Activated CD8-positive, alpha-beta memory T cell treated with anti-CD3 and anti-CD28 coated beads for 48 hours (primary cell): ENCODE data around the gene FGD3.

Source experiments
- DNase-seq, 3 experiments: peaks; one replicate each; pipeline ENCODE4 v3.0.0-alpha.2; 2020; ENCODE audit warnings: low read depth in 2 of 3, low spot score in 2 of 3

Gene FGD3

DNA sequence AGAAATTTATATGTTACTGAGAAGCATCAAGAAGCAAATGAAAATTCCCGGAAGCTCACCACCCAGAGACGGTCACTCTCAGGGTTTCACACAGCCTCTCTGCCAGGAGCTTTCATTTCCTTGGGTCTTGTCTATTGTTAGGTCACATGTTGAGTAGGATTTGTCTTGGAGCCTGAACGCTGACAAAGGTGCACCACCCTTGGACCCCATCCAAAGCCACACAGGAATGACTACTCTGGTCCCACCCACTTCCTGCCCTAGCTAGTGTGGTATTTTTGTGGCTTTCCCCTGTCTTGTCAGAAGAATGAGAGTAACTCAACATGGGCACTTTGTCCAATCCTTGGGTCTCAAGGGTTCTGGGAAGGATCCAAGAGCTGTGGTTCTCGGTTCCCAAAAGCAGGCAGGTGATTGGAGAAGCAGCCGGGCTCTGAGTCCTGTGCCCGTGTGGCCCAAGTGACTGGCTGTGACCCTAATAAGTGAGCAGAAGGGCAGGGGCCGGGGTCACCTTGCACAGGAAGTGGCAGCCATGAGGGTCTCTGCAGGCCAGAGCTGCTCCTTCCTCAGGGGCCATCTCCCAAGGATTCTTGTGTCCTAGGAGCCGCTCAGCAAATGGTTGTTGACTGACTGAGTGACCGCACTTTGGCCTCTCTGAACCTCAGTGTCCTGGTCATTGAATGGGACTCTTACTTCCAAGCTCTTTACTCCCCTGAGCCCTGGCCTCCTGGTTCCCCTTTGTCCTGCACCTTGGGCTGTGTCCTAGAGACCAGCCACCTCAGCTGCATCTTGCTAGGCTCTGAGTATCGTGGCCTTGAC lies 6.9 kb downstream of the FGD3 start:
- DNase-seq = peak in 2 of 3 experiments; percentile 48 to 60

DNA sequence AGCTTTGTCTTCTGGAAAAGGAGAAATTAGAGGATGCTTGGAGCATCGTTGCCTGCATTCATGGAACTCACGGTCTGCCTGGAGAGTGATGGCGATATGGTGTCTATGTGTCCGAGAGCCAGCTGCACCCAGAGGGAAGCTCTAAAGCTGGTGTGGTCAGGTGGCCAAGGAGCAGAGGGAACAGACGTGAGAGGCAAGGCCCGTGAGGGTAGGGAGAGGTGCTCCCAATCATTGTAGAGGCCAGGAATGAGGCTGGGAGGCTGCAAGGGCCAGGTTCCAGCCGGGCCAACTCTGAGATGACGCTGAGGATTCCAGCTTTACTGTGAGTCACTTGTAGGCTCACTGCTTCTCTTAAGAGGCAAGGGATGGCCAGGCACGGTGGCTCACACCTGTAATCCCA lies 7.6 kb downstream of the FGD3 start:
- no peak for DNase-seq

DNA sequence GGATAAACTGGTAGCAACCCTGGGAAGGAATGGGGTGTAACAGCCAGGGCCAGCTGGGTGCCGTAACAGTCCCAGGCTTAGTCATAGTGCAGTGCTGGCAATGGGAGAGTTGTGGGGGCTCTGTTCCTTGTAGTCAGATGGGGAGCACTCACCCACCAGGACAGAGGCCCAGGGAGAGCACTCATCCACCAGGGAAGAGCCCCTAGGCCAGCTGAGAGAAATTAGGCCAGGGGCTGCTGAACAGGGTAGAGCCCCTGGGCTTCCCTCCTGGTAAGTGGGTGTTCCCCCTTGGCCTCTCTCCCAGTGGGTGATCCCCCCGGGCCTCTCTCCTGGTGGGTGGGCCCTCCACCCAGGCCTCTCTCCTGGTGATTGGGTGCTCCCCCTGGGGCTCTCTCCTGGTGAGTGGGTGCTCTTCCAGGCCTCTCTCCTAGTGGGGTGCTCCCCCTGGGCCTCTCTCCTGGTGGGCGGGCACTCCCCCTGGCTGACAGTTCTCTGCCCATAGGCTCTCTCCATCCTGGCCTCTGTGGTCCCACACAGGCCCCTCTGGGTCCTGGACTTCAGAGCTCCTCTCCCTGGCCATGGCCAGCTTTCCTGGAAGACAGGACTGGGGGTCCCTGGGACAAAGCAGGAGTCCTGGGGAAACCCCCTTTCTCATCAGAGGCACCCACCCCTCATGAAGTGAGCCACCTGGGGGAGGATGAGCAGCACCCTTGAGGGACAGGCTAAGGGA lies 13.4 kb downstream of the FGD3 start:
- no peak for DNase-seq

DNA sequence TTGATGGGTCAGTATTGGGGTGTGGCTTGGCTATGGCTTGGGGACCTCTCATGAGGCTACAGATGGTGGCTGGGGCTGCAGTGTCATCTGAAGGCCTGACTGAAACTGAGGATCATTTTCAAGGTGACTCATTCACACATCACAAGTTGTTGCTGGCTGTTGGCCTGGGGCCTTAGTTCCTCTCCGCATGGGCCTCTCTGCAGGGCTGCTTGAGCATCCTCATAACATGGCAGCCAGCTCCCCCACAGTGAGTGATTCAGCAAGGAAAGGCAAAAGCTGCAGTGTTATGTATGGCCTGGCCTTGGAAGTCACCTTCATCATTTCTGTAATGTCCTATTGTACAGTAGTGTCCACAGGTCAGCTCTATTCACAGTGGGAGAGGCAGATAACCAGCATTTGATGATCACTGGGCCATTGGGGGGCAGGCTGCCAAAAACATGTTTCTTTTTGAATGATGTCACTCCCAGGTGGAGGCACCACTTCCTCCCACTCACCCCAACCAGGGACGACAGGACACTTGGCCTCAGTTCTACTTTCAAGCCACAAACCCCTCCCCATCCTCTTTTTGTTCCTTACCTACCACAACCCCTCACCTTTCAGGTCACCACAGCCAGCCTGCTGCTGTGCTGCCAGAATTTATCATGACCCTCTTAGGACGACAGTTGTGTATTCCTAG lies 14.4 kb downstream of the FGD3 start:
- no peak for DNase-seq

DNA sequence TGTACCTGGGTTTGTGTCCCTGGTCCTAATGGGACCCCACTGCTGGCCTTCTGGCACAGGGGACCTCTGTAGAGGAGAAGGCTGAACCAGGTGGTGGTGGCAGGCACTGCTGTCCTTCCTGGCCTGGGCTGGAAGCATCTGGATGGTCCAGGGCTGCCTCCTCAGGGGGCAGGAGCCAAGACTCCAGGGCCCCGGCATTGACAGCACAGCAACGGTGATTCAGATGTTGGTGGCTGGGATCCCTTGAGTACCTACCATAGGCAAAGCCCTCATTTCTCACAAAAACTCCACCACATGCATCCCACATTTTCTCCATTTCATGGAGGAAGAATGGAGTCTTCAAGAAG lies 15.0 kb downstream of the FGD3 start:
- no peak for DNase-seq

DNA sequence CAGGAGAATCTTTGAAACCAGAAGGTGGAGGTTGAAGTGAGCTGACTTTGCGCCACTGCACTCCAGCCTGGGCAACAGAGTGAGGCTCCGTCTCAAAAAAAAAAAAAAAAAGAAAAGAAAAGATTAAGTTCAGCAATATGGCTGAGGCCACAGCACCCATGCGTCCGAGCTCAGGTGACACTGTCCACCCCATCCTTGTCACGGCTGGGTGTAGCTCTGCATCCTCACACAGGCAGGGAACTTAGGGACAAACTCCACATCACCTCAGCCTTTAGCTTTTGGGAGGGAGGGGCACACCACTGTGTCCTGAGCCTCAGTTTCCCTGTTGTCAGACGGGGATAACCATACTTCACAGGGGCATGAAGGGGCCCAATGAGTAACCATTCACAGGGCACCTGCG lies 15.5 kb downstream of the FGD3 start:
- no peak for DNase-seq

DNA sequence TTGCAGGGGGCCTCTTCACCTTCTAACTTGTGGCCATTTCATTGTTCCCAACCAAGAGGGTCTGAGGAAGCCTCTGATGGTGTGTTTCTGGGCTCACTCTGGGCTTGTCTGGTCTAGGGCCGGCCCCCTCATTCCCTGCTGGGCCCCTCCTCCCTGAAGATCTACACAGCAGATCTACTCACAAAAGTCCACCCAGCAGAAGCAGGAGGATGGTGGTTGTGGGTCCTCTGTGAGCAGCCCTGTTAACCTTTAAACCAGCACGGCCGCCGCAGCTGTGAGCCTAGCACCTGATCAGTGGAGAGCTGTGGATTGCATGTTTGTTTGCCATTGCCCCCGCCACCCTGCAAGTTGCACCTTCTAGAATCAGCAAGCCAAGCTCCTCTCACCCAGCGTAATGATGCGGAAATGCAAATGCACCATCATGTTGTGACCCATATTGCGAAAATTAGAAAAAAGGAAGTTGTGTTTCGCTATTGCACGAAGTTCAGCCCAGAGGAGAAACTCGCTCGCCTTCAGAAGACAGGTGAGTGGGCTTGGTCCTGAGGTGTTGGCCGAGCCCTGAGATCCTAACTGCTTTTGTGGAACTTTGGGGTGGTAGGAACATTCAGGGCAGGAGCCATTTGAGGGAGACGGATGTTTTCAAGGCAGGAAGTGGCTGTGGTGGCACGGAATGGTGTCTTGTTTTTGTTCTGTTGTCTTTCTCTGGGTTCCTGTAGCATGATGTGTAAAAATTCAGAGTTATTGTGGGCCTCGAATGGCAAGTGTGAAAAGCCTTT lies 16.7 kb downstream of the FGD3 start:
- DNase-seq = peak in 2 of 3 experiments; percentile 40 to 51

DNA sequence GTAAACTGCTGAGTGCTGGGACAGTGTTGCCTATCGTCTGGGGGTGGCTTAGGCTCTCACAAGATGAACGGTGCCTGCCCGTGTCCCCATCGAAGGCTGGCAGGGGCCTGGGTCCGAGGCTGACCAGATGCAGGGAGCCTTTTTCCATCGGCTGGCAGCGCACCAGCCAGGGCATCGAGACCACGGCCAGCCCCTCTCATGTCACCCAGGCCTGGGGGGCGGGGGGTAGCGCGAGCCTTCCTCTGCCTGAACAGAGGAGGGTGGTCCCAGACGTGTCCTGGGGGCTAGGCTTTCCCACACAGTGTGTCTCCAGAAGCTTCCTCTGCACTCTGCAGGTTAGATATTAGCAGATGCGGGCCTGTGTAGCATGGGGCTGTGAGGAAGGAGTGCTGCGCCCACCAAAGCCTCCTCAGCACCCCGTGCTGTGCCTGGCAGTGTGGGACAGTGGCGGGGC lies 17.3 kb downstream of the FGD3 start:
- DNase-seq = no peak

DNA sequence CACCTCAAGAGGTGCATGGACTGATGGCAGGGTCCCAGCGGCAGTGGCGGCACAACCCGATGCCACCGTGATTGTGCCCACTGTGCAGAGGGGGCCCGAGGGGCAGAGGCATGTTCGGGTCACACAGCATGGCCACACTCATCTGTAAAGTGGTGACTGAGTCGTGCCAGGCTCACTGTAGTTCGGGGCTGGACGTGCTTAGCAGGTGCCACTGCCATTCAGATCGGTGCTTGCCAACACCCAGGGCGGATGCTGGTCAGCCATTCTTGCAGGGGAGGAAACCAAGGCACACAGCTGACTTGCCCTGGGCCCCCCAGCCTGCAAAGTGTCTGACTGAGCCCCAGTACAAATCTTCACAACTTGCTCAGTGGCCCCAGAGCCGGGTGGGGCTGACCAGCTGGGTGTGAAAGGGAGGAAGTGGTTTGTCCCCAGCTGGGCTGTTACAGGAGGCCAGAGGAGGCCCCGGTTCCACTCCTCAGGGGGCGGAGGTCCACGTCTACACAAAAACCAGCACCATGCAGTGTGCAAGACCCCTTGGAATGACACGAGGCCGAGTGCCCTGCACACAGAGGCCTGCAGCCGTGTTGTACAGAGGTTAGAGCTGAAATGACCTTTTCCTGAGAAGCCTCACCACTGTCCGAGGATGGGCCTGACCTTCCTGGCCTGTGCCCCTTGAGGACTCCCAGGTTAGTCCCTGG lies 17.9 kb downstream of the FGD3 start:
- no peak for DNase-seq

DNA sequence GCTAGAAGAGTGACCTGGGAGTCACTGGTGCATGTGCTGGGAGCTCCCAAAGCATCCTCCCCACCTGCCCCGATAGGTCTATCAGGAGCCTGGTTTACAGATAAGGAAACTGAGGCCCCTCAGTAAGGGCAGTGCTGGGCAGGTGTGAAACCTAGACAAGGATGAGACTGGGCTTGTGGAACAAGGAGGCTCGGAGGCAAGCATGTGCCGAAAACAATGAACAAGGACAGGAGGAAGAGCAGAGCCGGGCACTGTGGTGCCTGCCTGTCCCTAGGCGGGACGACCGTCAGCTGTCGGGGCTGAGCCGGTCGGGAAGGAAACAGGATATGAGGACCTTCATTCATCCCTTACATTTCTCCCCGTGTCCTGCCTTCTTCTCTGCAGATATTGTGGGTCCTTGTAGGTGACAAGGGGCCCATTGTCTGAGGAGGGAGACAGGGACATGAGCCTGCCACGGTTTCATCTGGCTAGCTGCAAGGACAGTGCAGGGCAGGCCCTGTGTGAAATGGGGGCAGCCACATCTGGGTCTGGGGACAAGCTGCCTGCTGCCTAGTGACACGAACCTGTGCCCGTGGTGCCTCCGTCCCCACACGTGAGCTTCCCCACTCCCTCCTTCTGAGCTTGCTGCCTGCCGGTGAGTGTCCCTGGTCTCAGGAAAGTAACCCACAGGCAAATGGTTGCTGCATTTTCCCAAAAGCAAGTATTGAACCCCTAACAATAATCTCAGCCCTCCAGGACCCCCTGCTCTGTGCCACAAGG lies 18.6 kb downstream of the FGD3 start:
- DNase-seq = no peak

DNA sequence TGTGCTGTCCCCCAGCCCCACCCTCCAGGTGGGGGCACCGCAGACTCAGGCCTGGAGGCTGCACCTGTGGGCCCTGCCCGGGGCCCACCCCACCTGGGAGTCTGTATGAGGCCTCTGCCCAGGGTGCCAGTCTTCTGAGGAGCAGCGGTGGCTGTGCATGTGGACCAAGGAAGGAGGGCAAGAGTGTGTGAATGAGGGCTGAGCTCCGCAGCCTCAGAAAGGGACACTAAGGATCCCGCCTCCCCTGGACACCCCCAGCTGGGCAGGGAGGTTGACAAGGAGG lies 19.1 kb downstream of the FGD3 start:
- no peak for DNase-seq

DNA sequence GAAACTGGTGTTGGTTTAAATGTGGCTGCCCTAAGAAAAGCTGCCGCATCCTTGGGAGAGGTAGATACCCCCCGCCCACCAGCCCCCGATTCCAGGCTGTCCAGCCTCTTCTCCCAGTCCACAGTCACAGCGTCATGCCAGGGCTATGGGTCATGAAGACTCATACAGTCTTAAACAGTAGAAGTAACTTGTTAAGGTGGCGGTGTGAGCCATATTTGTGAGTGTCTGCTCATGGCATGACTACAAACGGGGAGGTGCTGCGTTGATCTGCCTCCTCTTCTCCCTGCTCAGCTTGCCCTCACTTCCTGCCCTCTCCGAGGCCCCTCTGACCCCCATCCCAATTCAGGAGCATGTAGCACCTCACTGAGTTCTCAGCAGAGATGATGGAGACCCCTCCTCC lies 20.8 kb downstream of the FGD3 start:
- no peak for DNase-seq

DNA sequence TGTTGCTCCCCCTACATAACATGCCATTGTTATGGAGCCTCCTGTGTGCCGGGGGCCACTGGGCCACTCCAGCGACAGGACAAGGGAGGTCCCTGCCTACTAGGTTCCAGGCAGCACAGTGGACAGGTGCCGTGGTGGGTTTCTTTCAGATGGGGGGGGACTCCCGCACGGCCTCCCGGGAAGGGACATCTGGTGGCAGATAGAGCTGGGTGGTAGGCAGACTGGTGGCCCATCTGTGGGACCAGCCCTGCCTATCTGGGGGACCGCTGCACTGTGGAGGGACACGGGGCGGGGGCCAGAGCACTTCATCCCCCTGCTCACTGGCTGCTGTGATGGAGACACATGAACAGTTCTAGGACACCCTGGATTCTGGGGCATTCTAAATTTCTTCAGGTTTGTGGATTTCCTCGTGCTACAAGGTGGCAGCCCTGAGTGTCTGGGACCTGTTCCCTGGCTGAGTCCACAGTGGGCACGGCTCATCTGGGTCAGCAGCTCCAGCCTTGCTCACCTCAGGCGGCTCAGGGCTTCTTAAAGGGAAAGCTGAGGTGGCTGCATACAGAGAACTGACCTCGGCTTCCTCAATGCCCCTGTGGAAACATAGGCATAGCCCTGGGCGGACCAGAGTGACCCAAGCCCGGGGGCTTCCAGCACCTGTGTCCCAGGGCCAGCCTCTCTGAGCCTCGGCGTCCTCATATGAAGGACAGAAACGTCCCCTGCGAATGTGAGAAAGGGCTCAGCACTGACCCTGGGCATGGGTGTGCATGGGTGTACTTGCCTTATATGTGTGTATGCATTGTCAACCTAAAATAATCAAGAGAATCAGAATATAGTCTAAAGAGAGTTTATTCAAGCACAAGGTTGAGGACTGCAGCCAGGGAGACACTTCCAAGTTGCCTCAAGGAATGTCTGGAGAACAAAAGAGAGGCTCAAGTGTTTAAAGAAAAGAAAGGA lies 22.5 kb downstream of the FGD3 start:
- no peak for DNase-seq

DNA sequence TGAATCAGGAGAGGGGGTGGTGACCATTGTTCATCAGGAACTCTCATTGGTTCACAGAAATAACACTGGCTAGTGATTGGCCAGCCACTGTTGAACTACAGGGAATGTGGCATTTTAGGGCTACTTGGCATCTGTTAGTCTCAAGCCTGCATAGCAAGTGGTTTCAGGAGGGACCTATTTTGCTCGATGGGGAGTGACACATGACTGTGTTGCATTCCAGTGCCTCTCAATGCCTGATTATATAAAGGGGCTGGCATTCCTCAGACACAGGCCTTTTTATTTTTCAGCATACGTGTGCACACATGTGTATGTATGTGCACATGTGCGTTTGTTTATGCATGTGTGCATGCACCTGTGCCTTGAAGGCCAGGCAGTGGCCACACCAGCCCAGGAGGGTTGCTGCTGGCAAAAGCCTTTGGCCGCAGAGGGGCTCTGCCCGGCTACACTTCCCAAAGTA lies 23.2 kb downstream of the FGD3 start:
- no peak for DNase-seq

DNA sequence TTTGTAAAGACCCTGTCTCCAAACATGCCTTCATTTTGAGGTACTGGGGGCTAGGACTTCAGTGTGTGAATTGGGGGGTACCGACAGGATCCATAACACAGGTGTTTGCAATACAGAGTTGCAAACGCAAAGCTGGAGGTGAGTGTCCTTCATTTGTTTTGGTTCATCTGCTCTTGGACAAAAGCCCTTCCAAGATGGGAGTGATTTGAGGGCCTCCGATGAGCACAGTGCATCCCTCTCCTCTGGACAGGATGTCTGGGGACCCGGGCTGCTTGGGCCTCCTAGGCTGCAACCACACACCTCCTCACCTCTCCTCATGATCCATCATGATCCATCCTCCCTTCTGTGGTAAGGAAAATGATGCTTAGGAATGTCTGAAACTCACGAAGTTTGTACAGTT lies 23.8 kb downstream of the FGD3 start:
- no peak for DNase-seq

DNA sequence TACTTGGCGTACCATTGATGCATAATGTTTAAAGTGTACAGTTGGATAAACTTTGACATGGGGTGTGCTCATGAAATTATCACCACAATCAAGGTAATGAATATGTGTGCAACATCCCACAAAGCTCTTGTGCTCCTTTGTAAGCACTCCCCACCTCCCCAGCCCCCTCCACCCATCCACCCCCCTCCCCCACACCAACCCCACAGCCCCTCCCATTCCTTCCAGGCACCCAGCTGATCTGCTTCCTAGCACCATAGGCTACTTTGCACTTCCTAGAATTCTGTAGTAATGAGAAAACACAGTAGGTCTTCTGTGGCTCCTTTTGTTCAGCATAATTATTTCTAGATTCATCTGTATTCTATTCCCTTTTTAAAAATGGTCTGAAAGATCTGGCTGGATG lies 24.5 kb downstream of the FGD3 start:
- DNase-seq = no peak

DNA sequence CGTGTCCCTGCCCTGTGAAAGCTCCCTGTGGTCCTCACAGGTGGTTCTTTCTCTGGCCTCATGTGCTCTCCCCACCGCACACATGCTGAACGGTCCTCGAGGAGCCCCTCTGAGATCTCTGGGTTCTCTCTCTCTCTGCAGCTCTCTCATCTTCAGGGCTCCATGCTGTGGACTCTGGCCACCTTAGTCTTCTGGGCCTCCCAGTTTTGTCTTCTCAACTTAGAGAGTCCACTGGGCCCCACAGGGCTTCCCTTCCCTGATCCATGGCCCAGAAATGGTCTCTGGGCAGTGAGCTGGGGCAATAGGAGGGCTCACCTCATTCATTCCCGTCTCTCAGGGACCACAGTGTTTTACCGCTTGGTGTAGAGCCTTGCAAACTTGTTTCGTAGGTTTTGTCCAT lies 26.4 kb downstream of the FGD3 start:
- DNase-seq = no peak

DNA sequence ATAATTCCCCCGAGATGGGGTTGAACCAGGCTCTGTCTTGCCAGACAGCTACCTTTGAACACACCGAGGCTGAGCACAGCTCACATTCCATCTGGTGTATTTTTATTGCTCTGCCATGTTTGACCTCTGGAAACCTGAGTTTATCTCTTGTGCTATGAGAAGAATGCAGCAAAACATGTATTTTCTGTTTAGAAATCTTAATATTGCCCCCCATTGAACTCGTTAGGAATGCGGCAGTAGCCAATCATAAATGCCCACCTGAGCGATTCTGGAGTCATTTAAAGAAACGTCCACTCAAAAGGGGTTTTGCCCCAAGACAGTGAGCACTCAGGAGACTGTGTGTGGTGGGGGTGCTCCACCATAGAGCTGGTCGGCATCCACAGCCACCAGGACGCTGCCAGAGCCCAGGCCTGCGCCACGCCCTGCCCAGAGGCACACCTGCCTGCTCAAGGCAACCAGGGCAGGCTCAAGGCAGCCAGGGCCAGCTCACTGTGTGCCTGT lies 26.9 kb downstream of the FGD3 start:
- no peak for DNase-seq
